AG08395 (cell line): ENCODE results near the gene CRACDL.

Source experiments
- DNase-seq: peaks from one replicate; pipeline ENCODE4 v3.0.0; 2012; ENCODE audit warnings: mixed read lengths, low spot score

CRACDL gene

DNA sequence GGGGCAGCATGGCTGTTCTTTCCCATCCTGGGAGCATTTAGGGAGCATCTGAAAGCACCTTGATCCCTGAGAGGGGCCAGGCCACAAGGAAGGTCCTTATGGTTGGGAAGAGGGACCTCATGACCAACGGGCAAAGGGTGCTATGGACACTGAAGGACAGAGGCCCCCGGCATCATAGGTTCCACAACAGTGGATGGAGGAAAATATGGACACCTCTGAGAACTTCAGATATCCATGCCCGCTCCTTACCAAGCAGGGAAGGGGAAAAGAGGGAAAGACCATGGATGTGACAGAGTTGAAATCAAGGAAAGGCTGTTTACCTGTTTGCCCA is 111.0 kb downstream of the CRACDL start:
- no peak for DNase-seq

DNA sequence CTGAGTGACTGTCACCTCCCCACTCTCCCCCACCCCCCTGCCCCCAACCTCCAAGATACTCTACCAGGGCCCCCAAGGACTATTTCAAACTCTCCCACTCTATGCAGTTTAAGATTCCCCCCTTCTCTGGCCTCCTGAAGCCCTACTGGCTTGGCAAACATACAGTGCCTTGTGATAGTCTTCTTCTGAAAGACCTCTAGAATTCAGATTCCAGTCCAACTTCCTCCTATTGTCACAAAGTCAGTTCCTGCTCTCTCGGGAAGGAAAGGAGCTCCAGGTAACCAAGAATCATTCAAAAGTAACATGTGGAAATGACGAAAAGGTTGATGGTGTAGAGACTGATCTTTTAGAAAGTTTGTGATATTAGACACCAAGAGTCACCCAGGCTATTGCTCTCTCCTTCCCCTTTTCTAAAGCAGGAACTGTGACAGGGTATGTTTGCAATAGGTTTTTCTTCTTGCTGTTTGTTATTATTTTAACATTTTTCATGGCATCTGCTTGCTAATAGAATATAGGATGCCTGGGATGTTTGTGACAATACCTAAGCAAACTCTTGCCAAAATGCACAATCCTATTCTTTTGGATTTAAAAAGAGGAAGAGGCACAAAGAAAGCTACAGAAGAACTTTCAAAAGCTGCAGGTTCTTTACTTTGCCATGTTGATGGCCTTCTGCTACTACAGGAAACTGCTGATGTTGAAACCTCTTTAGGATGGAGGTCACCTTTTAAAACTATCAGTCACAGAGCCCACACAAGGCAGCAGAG is 111.6 kb downstream of the CRACDL start:
- no peak for DNase-seq

GRCh38 chr2:98823196-98824170 is 112.5 kb downstream of the CRACDL start:
- DNase-seq, result no peak

- no peak for DNase-seq
Measured at GRCh38 chr2:98822301-98823164, 113.5 kb downstream of the CRACDL start.

- DNase-seq, result no peak
Measured at GRCh38 chr2:98821629-98822135, 114.3 kb downstream of the CRACDL start.

DNA sequence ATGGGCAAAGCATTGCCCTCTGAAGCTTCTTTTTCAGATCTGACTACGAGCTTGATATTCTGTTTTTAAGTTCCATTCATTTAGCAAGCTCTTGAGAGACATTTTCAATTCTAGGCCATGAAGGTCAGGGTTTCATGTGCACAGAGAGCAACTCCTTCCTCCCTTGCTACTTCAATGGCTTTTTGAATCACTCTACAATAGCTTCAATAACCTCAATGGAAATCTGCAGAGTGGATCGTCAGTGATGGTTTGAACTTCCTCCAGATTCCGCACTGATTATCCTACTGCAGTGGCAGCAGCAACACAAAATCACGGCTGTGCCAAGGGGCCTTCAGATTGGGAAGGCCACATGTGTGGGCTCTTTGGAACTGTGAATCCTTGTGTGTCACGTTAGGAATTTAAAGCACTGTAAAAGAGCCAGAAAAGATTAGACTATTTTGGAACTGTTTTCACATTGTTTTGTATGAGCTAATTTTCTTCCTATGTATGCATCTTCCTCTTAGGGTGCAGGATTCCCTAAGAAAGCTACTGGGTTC is 116.7 kb downstream of the CRACDL start:
- DNase-seq, result no peak

- DNase-seq, result no peak
Measured at GRCh38 chr2:98818164-98818563, 117.9 kb downstream of the CRACDL start.

- DNase-seq, result no peak
Measured at GRCh38 chr2:98816281-98816680, 119.7 kb downstream of the CRACDL start.

GRCh38 chr2:98815795-98816194 is 120.2 kb downstream of the CRACDL start:
- DNase-seq, result no peak

DNA sequence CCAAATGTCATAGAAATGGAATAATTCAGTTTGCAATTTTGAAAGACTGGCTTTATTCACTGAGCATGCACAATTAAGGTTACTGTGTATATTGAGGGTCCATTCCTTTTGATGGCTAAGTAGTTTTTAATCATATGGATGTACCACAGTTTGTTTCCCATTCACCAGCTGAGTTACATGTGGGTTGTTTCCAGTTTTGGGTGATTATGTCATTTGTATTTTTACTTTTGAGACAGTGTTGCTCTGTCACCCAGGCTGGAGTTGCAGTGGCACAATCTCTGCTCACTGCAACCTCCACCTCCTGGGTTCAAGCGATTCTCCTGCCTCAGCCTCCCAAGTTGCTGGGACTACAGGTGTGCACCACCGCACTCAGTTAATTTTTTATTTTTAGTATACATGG is 124.3 kb downstream of the CRACDL start:
- DNase-seq, result no peak

GRCh38 chr2:98810588-98810928 is 125.5 kb downstream of the CRACDL start:
- no peak for DNase-seq

- DNase-seq, result no peak
Measured at GRCh38 chr2:98809878-98810587, 126.0 kb downstream of the CRACDL start.

- DNase-seq, result no peak
Measured at GRCh38 chr2:98809116-98809515, 126.9 kb downstream of the CRACDL start.

GRCh38 chr2:98808546-98808945 is 127.5 kb downstream of the CRACDL start:
- DNase-seq, result no peak

- no peak for DNase-seq
Measured at GRCh38 chr2:98807929-98808328, 128.1 kb downstream of the CRACDL start.

- DNase-seq, result no peak
Measured at GRCh38 chr2:98807221-98807620, 128.8 kb downstream of the CRACDL start.

DNA sequence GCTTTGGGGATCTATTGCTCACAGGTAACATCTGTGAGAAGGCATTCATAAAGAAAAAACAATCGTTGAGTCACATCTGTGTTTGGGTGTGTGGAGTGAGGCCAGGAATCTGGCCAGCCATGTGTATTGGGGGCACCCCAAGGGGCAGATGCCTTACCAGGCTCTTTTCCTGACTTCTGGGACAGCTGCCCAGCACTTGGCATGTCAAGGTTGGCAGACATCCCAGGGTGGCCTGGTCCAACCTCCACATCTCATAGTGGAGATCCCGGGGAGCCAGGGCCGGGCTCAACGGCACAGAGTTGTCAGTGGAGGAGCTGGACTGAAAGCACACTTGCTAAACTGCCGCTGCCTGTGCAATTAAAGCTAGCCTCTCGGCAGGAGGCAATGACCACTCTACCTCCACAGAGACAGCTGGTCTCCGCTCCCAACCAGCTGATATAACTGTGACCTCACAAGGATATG is 129.8 kb downstream of the CRACDL start:
- peak; percentile 19 for DNase-seq

DNA sequence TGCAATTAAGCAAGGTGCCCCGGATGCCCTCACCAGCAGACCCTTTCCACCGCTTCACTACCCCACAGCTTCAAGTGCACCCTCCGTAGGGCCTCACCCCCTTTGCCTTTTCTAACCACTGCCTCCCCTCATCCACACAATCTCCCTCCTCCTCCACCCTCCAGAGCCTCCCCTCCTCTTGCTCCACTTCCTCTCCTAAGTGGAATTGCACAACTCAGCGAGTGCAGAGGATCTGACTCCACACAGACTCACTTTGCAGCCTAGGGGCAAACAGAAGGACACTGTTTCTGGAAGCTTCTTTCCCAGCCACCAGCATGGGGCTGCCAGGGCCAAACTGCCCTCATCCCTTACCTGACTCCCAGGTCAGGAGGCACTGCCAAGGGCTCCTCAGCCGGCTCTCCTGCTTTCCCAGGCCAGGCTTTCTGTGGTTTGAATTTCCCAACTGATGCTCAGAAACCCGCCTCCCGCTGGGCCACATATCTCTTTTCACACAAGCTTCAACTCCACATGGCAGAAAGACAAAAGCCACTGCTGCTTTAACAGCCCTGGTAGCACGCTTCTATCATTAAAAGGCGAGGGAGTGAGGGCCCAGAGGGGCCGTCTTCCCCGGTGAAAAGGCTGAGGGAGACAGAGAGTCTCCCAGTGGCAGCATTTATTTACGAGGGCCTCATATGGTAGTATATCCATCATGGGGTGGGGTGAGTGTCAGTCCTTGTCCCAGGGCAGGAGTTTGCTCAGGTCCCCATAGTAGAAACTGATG is 130.4 kb downstream of the CRACDL start:
- peak; percentile 26 for DNase-seq

GRCh38 chr2:98804736-98805135 is 131.3 kb downstream of the CRACDL start:
- DNase-seq, result no peak

- DNase-seq, result no peak
Measured at GRCh38 chr2:98804265-98804650, 131.8 kb downstream of the CRACDL start.
